Muscle of leg (tissue), 11 donors: ENCODE data around the gene SUPT20HL1. TPM values are rescaled to one million over a fixed set of nuclear protein-coding genes. Genes with fewer than 3 reads are reported as not detected.

Source experiments
- DNase-seq: peaks from one replicate; pipeline ENCODE4 v3.0.0; 2013
- H3K27ac ChIP-seq: one replicate; pipeline ENCODE4 v1.5.1; 2013; ENCODE audit warnings: mild to moderate bottlenecking, low read length, control low read depth
- H3K27me3 ChIP-seq: one replicate; pipeline ENCODE4 v1.6.1; 2013; ENCODE audit warnings: low read length; ENCODE audit not compliant: control insufficient read depth, insufficient read depth
- H3K36me3 ChIP-seq: one replicate; pipeline ENCODE4 v1.6.1; 2013; ENCODE audit warnings: low read length; ENCODE audit not compliant: control insufficient read depth, insufficient read depth
- H3K4me1 ChIP-seq: one replicate; pipeline ENCODE4 v1.6.1; 2013; ENCODE audit warnings: low read length; ENCODE audit not compliant: control insufficient read depth, insufficient read depth
- H3K4me3 ChIP-seq: one replicate; pipeline ENCODE4 v1.5.1; 2013; ENCODE audit warnings: low read length, control low read depth
- H3K9me3 ChIP-seq: replicated peaks from 2 replicates; pipeline ENCODE4 v1.6.1; 2013; ENCODE audit warnings: low read depth, low read length; ENCODE audit not compliant: control insufficient read depth
- WGBS: methylation state at CpG from one replicate; pipeline ENCODE4 v1.1.5; 2013; ENCODE audit warnings: missing lambda C conversion rate; ENCODE audit not compliant: insufficient coverage; 5-methylcytosine and 5-hydroxymethylcytosine counted together
- polyA plus RNA-seq, 8 donors: library from polyadenylated mRNA; unstranded; fragments of 120-200 nt; gene quantifications; one replicate each; pipeline versions ENCODE4 v1.2.1 to v1.2.3, GENCODE V29; 2013; ENCODE audit warnings: inconsistent platforms in 1 of 8, low replicate concordance in 1 of 8; ENCODE audit not compliant: insufficient read length in 8 of 8, insufficient read depth in 1 of 8
- total RNA-seq: library from RNA; stranded (reverse); fragments of 120-200 nt; gene quantifications from one replicate; pipeline ENCODE4 v1.2.4, GENCODE V29; 2013

SUPT20HL1 gene
- total and polyA plus RNA-seq, 9 donors = 0.04 to 0.26 (median 0.08) TPM; not detected in 4

DNA sequence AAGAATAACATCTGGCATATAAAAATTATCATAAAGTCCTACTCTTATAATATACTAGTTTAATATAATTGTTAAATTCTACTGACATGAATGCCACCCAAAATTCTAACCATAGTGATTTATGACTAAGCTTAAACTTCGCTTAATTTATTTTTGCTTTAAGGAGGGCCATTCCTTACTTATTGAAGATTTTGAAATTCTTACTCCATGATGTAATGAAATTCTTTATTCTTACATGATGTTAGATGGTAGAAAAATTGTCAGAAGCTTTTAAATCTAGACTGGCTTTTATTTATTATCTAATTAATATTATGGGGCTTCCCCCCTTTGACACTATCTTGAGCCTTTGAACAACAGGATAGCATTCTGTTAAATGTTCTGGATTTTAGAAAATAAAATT is 27.1 kb upstream of the SUPT20HL1 start:
- H3K9me3 ChIP-seq = no peaks in the 10 kb centered on the region
- no peak overlapping the region for H3K4me3 ChIP-seq
- H3K27ac ChIP-seq = no peak overlapping the region
- H3K36me3 ChIP-seq = no peaks in the 10 kb centered on the region
- peaks cover 9% of the 10 kb centered on the region for H3K27me3 ChIP-seq
- H3K4me1 ChIP-seq = no peaks in the 10 kb centered on the region
- WGBS = no CpG with 5 or more reads among the region's 1 CpG
- no peak for DNase-seq

DNA sequence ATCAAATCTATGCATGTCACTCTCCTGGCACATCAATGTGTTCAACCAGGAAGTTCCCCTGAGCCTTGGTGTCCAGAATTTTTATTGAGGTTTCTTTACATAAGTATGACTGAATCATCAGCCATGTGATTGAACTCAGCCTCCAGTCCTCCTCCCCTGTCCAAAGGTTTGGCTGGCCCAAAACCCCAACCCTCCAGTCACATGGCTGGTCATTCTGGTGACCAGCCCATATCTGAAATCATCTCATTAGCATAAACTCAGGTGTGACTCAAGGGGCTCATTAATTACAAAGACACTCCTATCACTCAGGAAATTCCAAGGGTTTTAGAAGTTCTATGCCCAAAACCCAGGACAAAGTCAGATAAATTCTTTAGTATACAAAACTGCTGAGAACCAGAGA is 26.0 kb upstream of the SUPT20HL1 start:
- Histone ChIP-seq H3K4me1 (no peaks in the 10 kb centered on the region), H3K4me3 (no peak overlapping the region), H3K27ac (no peak overlapping the region), H3K27me3 (peaks cover 6% of the 10 kb centered on the region), H3K36me3 (no peaks in the 10 kb centered on the region), H3K9me3 (no peaks in the 10 kb centered on the region)
- no peak for DNase-seq

DNA sequence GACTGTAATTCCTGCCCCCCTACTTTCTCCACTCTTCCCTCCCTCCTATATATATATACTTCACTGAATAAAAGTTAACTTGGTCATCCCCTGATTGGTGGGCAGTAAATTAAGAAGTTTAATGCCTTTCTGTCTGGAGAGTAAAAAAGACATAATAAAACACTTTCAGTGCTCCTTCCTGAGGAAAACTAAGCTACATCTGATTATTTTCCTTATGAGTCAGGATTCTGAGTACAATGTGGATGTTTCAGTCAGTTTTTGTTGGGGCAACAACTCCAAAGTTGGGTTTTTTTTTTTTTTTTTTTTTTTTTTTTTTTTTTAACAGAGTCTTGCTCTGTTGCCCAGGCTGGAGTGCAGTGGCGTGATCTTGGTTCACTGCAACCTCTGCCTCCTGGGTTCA is 24.6 kb upstream of the SUPT20HL1 start:
- H3K4me1 ChIP-seq = no peaks in the 10 kb centered on the region
- no peaks in the 10 kb centered on the region for H3K36me3 ChIP-seq
- H3K4me3 ChIP-seq = no peak overlapping the region
- no CpG with 5 or more reads among the region's 1 CpG for WGBS
- peaks cover 6% of the 10 kb centered on the region for H3K27me3 ChIP-seq
- DNase-seq = no peak
- H3K9me3 ChIP-seq = no peaks in the 10 kb centered on the region
- H3K27ac ChIP-seq = no peak overlapping the region

DNA sequence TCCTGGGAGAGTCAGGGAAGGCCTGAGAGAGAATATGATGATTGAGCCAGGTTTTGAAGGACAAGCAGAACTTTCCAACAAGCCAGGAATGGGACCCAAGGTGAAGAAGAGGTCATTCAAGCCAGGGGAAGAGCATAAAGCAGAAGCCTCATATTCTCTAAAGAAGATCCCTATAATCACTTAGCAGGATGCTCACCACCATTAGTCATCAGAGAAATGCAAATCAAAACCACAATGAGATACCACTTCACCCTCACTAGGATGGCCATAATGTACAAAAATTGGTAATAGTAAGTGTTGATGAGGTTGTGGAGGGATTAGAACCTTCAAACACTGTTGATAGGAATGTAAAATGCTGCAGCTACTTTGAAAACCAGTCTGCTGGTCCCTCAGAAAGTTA is 20.5 kb upstream of the SUPT20HL1 start:
- Histone ChIP-seq H3K9me3 (no peaks in the 10 kb centered on the region), H3K4me3 (no peak overlapping the region), H3K27me3 (peaks cover 11% of the 10 kb centered on the region)

DNA sequence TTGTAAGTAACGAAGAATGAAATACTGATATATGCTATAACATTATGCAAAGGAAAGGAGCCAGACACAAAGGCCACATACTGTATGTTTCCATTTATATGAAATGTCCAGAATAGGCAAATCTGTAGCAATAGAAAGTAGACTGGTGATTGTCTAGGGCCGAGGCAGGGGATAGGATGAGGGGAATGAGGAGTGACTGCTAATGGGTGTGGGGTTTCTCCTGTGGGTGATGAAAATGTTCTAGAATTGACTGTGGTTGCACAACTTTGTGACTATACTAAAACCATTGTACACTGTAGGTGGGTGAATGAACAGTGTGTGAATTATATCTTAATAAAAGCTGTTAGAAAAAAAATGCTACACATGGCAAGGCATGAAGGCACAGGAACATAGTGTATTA is 19.9 kb upstream of the SUPT20HL1 start:
- WGBS = 90% methylated on average over 2 of the region's 2 CpGs
- Histone ChIP-seq H3K4me3 (no peak overlapping the region), H3K27me3 (peaks cover 15% of the 10 kb centered on the region), H3K9me3 (no peaks in the 10 kb centered on the region), H3K27ac (no peak overlapping the region), H3K36me3 (no peaks in the 10 kb centered on the region), H3K4me1 (no peaks in the 10 kb centered on the region)
- DNase-seq = no peak

More for the DNA sequence above, 20.5 kb upstream of the SUPT20HL1 start:
- no peaks in the 10 kb centered on the region for H3K4me1 ChIP-seq
- no peak for DNase-seq
- H3K36me3 ChIP-seq = no peaks in the 10 kb centered on the region
- no peak overlapping the region for H3K27ac ChIP-seq

DNA sequence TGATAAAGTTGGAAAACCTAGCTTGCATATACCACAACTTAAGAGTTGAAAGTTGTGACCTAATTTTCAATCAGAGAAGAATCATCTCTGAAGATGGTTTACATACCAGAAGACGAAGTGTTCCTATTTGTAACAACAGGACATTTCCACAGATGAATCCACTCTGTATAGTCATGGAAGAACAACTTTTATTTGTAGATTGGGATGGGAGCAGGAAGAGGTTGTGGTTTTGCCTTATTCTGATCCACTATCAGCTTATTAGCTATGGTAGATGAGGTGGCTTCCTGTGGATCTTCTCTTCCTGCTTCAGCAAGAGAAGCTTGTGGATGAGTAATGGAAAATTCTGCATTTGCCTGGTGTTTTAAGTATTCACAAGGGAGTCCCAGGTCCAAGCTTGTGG is 18.6 kb upstream of the SUPT20HL1 start:
- no peak overlapping the region for H3K4me3 ChIP-seq
- no CpG with 5 or more reads among the region's 1 CpG for WGBS
- no peaks in the 10 kb centered on the region for H3K4me1 ChIP-seq
- peaks cover 17% of the 10 kb centered on the region for H3K27me3 ChIP-seq
- H3K27ac ChIP-seq = no peak overlapping the region
- no peaks in the 10 kb centered on the region for H3K9me3 ChIP-seq
- H3K36me3 ChIP-seq = no peaks in the 10 kb centered on the region
- DNase-seq = no peak

DNA sequence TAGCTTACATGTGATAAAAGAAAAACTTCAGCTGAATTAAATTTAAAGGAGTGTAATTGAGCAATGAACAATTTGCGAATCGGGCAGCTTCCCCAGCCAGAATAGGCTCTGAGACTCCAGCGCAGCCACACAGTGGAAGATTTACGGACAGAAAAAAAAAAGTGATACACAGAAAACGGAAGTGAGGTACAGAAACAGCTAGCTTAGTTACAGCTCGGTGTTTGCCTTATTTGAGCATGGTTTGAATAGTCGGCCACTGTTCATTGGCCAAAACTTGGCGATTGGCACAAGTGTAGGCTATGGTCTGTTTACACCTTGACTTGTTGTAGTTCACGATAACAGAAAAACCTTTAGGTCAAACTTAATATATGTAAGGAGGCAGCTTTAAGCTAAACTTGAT is 16.7 kb upstream of the SUPT20HL1 start:
- Histone ChIP-seq H3K4me1 (peaks cover 2% of the 10 kb centered on the region), H3K36me3 (no peaks in the 10 kb centered on the region), H3K27me3 (peaks cover 21% of the 10 kb centered on the region), H3K9me3 (no peaks in the 10 kb centered on the region), H3K4me3 (no peak overlapping the region), H3K27ac (no peak overlapping the region)
- WGBS = 67% methylated on average over 7 of the region's 9 CpGs
- no peak for DNase-seq

DNA sequence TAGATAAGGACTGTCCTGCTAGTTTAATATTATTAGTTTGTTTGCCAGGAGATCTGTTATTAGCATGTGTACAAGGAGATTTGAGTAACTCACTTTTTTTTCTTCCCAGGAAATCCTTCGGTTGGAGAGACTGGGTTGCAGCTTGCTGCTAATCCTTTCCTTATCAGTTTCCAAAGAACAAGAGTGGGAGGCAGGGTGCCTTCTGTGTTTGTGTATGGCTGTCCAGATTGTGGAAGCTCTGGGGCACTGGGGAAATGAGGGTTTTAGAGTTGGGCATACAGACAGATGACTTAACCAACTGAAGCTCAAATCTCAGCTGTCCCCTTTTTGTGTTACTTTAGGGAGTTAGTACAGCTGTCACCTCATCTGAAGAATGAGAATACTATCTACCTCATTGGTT is 12.6 kb upstream of the SUPT20HL1 start:
- no peaks in the 10 kb centered on the region for H3K9me3 ChIP-seq
- peaks cover 2% of the 10 kb centered on the region for H3K4me1 ChIP-seq
- peak; percentile 16 for DNase-seq
- H3K4me3 ChIP-seq = no peak overlapping the region
- no CpG with 5 or more reads among the region's 1 CpG for WGBS
- peaks cover 25% of the 10 kb centered on the region for H3K27me3 ChIP-seq
- no peak overlapping the region for H3K27ac ChIP-seq
- H3K36me3 ChIP-seq = no peaks in the 10 kb centered on the region

DNA sequence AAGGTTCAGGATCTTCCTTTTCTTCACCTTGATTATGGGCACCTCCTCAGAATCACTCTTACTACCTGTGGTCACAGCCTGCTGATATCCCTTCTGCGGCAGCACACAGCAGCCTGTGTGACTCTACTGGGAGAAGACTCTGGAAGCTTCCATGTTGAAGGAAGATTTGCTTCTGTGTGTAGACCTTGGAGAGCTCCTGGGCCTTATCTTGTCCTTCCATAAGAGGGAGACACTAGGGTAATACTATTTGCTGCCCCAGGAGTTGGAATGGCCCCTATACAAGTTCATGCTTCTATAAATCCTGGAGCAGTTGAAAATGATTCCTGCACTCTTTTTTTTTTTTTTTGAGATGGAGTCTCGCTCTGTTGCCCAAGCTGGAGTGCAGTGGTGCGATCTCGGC is 10.2 kb upstream of the SUPT20HL1 start:
- no peaks in the 10 kb centered on the region for H3K36me3 ChIP-seq
- DNase-seq = no peak
- no CpG with 5 or more reads among the region's 4 CpGs for WGBS
- H3K4me1 ChIP-seq = peaks cover 2% of the 10 kb centered on the region
- no peak overlapping the region for H3K4me3 ChIP-seq
- no peak overlapping the region for H3K27ac ChIP-seq
- peaks cover 20% of the 10 kb centered on the region for H3K27me3 ChIP-seq
- no peaks in the 10 kb centered on the region for H3K9me3 ChIP-seq

DNA sequence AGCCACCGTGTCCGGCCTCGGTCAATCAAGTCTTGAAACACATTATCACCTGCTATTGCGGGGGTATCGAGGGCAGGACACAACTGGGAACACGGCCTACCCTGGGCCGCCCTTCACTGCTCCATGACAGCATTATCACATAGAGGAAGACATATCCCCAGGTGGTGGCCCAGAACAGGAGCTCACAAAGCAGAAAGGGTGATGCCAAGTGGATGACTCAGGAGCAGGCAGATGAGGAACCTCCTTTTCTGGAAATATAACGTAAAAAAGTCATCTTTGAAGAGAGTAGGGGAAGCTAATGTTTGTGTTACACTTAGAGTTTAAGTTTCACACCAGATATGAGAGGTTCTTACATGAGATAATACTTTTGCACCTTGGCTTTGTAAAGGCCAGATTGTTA is 5.3 kb upstream of the SUPT20HL1 start:
- no peak overlapping the region for H3K27ac ChIP-seq
- H3K9me3 ChIP-seq = no peaks in the 10 kb centered on the region
- no peak for DNase-seq
- no peaks in the 10 kb centered on the region for H3K36me3 ChIP-seq
- H3K27me3 ChIP-seq = peaks cover 15% of the 10 kb centered on the region
- WGBS = 91% methylated on average over 7 of the region's 8 CpGs
- no peaks in the 10 kb centered on the region for H3K4me1 ChIP-seq
- no peak overlapping the region for H3K4me3 ChIP-seq

DNA sequence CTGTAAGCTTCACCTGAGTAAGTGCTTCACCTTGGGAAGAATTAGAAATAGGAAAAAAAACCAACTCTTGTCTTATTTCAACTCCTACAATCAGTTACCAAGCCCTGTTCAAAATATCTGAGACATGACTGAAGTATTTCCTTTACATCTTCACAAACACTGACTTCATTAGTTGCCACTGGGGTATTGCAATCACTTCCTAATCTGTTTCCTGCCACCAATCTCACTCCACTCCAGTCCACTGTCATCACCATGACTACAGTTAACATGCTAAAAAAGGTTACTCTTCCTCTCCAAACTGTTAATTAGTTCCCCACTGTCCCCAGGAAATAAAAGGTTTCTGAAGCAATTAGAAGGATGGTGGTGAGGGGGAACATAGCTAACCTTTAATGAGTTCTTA is 3.3 kb upstream of the SUPT20HL1 start:
- DNase-seq = no peak
- no peak overlapping the region for H3K4me3 ChIP-seq
- no peaks in the 10 kb centered on the region for H3K4me1 ChIP-seq
- no peaks in the 10 kb centered on the region for H3K9me3 ChIP-seq
- H3K27me3 ChIP-seq = peaks cover 23% of the 10 kb centered on the region
- H3K27ac ChIP-seq = no peak overlapping the region
- no peaks in the 10 kb centered on the region for H3K36me3 ChIP-seq
